KOPT-K1 (cell line): ENCODE measurements around the gene TRPM3.

Experiments
- H3K27ac ChIP-seq: fragments of 200-600 bp; sonication (generic); 2 replicates; pipeline ENCODE4 v1.5.1; 2016; ENCODE audit warnings: antibody characterized with exemption, mild to moderate bottlenecking, low read depth, low read length; ENCODE audit not compliant: poor library complexity, severe bottlenecking
- H3K36me3 ChIP-seq: fragments of 200-600 bp; sonication (generic); 2 replicates; pipeline ENCODE4 v1.5.1; 2017; ENCODE audit warnings: antibody characterized with exemption, mild to moderate bottlenecking, low read length, moderate library complexity; ENCODE audit not compliant: insufficient read depth
- H3K9me3 ChIP-seq: fragments of 200-600 bp; sonication (generic); 2 replicates; pipeline ENCODE4 v1.5.1; 2017; ENCODE audit warnings: antibody characterized with exemption, low read length, mild to moderate bottlenecking; ENCODE audit not compliant: insufficient read depth, poor library complexity, severe bottlenecking

TRPM3 gene

DNA sequence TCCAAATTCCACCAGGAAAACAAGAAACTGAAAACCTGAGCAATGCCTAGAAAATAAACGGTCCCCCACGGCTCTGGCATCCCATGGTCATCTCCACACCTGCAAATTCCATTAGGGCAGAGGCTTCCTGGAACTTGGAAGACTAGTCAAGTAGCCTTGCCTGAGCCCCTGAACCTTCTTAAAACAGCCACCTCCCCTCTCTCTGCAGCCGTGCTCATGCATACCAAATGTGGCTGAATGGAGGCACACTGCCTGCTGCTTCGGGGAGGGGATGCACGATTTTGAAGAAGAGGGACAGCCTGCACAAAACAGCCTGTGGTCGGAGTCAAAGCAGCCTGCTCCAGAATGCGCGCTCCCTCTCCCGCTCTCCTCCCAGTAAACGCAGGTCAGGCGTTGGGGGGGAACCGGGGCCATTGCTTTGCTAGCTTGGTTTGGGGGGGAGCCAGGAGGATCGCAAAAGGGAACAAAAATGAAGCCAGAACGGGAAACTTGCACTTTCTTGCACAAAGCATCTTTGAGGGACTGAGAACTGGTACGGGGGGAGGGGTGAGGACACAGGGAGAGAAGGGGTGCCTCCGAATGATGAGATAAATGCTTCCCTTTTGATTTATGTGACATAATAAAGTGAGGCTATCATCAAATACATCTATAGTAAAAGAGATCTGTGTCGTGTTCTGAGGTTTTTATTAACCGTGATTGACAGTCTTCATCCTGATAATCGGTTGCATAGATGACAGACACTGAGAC is at the start of gene TRPM3:
TSS of gene TRPM3 (minus strand) at position 347 of the 747 bp plus-strand sequence. CDS start at position 80, 267 bp downstream.
- H3K27ac ChIP-seq, result no peak within 1 kb of the TSS

DNA sequence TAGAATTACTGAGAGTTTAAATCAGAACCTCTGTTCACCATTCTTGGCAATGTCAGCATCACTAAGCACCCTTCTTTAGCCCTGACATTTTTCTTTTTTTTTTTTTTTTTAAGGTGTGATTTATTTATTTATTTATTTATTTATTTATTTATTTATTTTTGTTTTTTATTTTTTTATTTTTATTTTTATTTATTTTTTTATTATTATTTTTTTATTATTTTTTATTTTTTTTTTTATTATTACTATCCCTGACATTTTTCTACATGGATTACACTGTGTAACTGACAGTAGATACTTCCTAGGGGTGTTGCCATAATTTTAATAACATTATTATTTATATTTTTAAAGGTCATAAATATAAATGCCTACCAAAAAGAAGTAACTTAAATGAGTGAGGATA is 47.0 kb upstream of the TRPM3 start:
- H3K27ac ChIP-seq, result no peak overlapping the region
- H3K36me3 ChIP-seq, result no peaks in the 10 kb centered on the region
- H3K9me3 ChIP-seq, result no peaks in the 10 kb centered on the region

More for the DNA sequence above, at the start of gene TRPM3:
- H3K36me3 ChIP-seq, result no peaks in the 10 kb centered on the region
- no peaks in the 10 kb centered on the region for H3K9me3 ChIP-seq

DNA sequence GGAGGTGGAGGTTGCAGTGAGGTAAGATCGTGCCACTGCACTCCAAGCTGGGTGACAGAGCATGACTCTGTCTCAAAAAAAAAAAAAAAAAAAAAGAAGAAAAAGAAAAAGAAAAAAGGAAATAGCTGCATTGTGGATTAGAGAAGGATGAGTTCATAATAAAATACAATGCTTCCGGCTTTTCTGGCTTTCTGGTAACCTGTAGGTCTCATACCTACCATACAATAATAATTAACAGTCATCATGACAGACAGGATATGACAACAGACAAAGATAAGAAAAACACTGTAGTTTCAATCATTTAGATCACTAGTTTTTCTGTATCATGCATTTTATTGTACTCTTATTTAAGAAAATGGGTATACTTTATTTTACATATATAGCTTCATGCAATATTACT is 40.7 kb upstream of the TRPM3 start:
- no peaks in the 10 kb centered on the region for H3K36me3 ChIP-seq
- H3K9me3 ChIP-seq, result no peaks in the 10 kb centered on the region
- no peak overlapping the region for H3K27ac ChIP-seq

DNA sequence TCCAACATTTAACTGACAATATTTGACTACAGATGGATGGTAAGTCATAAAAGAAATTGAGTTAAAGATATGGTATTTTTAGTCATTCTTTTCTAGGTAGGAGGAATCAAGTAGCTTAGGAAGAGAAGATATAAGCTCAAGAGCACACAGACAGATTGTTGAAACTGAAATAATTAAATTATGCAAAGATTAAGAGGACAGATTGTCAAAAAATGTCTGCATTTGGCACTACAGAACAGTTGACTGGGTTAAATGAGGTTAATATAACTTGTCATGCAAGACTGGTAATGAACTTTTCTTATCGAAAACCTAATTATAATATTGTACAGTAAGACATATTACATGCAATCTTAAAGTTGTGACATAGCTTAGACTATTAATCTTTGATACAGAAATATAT is 36.3 kb upstream of the TRPM3 start:
- no peaks in the 10 kb centered on the region for H3K9me3 ChIP-seq
- H3K27ac ChIP-seq, result no peak overlapping the region
- H3K36me3 ChIP-seq, result no peaks in the 10 kb centered on the region

DNA sequence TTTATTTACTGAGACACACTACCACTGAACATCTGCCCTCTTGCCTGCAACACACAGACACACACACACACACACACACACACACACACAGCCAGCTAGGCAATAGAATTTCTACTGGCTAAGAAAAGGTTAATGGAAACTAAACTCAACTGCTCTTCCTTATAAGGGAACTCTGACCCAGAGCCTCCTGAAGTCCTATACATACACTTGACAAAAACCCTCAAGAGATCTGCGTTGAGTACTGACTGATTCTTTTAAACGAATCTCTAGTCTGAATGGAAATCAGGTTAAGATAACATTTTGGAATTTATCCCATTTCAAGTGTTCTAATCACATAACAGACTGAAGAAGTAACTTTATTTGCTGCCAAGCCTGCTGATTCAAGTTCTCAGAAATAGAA is 25.9 kb upstream of the TRPM3 start:
- Histone ChIP-seq H3K9me3 (no peaks in the 10 kb centered on the region), H3K27ac (no peak overlapping the region), H3K36me3 (no peaks in the 10 kb centered on the region)

DNA sequence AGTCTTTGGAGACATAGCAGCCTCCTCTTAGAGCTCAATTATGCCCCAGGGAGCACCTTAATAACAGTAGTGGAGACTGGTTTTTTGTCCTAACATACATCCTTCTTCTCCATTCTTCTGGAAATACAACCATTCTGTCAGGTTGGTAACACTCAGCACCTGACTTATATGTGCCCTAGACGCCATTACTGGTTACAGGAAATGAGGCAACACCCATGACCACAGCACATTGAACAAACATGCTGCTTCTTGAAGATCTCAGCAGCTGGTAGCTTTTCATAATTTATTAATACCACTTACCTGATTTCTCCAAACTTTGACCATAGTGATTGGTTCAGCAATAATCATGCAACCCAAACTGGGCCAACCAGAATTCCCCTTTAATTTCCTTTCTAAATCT is 25.1 kb upstream of the TRPM3 start:
- Histone ChIP-seq H3K27ac (no peak overlapping the region), H3K36me3 (no peaks in the 10 kb centered on the region), H3K9me3 (no peaks in the 10 kb centered on the region)

DNA sequence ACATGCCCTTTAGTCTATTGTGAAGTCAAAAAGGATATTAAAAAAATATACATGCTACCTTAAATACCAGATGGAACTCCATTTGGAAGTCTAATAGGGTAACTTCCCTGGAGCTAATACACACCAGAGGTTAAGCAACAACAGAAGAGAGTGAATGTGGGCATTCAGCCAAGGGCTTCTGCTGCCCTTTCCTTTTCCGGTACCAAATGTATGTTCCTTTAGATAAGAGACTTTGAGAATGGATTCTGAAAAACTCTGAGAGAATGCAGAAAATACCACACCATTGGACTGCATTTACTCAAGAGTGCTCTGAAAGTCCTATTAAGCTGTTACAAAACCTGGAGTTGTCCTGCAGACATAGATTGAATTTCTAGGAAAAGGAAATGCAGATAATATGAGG is 23.8 kb upstream of the TRPM3 start:
- no peaks in the 10 kb centered on the region for H3K36me3 ChIP-seq

DNA sequence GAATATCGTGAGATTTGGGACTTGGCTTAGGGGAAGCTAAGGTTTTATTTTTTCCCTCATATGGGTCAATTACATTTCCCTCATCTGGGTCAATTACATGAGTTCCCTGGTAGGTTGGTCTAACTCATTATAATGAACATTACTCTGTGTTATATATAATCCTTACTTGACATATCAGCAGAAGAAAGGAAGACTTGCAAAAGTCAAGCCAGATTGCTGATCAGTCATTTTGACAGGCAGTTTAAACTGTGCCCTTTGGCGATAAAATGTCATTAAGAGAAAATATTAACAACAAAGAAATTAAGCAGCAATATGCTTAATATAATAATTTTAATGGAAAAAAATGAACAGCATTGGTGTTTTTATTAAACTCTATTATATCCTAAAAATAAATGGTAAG is 23.1 kb upstream of the TRPM3 start:
- no peaks in the 10 kb centered on the region for H3K9me3 ChIP-seq
- no peaks in the 10 kb centered on the region for H3K36me3 ChIP-seq
- no peak overlapping the region for H3K27ac ChIP-seq

More for the DNA sequence above, 23.8 kb upstream of the TRPM3 start:
- Histone ChIP-seq H3K27ac (no peak overlapping the region), H3K9me3 (no peaks in the 10 kb centered on the region)

DNA sequence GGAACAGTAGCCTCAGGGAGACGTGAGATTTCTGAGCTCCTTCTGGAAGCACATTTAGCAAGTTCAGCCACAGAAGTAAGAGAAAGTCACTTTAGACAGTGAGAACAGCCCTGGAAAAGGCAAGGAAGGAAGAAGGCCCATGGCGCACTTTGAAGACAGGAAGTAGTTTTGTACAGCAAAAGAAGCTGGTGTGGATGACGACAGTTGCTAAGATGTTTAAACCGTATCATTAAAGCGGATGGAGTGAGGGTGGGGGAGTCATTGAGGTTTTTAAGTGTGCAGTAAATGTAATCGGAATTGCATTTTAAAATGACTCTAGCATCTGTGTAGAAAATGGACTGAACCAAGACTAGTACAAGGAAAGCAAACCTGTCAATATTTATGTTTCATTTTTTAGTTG is 15.3 kb upstream of the TRPM3 start:
- Histone ChIP-seq H3K9me3 (no peaks in the 10 kb centered on the region), H3K27ac (no peak overlapping the region), H3K36me3 (no peaks in the 10 kb centered on the region)

DNA sequence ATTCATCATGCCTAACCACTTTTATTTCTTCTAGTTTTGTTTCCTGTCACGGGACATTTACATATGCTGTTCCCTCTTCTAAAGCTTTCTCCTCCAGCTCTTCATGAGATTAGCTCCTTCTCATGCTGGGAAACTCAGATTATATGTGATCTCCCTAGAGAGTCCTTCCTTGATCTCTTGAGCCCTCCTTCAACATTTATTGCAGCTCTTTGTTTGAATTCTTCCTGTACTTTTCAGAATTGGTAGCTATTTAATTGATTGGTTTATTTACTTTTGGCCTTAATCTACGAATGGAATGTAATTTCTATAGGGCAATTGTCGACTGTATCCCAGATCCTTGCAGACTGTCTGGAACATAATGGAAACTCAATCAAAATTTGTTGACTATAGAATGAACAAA is 9.7 kb upstream of the TRPM3 start:
- Histone ChIP-seq H3K9me3 (no peaks in the 10 kb centered on the region), H3K36me3 (no peaks in the 10 kb centered on the region), H3K27ac (no peak overlapping the region)

DNA sequence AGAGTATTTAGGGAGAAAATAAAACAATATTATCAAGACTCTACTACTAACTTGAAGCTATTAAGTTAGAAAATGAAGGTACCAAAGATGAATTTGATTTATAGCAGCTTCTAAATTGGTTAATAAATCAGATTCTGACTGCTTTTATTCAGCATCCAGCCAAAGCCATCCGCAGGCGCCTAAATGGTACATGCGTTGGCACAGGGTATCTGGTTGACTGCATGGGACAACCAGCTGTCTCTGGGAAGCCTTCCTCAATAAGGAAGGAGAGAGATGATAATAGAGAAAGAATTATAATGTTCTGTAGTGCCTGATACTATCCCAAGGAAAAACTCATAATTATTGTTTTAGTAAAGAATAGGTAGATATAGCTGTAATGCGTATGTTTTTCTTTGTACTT is 9.1 kb upstream of the TRPM3 start:
- Histone ChIP-seq H3K36me3 (no peaks in the 10 kb centered on the region), H3K27ac (no peak overlapping the region), H3K9me3 (no peaks in the 10 kb centered on the region)

DNA sequence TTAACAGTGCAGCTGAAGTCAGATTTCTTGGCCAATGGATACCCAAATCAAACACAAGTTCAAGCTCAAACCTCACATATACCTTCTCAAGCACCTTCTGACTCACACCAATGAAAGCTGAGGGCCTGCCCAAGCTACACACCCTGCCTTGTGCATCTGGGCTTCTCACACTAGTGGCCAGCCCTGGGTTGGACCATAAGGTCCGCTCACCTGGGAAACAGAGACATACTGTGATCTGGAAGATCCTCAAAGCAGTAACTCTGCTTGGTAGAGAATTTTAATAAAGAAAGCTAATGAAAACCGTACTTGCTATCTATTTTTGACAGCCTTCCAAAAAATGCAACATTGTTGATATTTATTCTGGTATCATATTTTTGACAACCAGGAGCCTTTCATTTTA is 7.4 kb upstream of the TRPM3 start:
- Histone ChIP-seq H3K36me3 (no peaks in the 10 kb centered on the region), H3K27ac (no peak overlapping the region), H3K9me3 (no peaks in the 10 kb centered on the region)

DNA sequence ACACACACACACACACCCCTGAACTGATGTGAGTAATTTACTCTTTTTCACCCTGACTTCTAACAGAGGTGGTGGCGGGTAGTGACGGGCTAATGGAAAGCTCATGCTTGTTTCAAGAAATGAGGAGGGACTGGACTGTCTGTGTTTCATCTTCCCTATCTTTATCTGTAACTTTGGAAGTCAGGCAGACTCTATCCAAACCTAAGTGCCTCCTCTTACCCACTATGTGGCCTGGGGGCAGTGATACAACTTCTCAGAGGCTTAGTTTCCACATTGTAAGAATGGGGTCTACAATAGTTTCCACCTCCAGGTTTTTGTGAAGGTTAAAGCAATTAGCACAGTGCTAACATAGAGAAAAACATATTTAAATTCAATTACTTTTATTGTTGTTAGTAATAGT is 5.9 kb upstream of the TRPM3 start:
- Histone ChIP-seq H3K36me3 (no peaks in the 10 kb centered on the region), H3K27ac (no peak overlapping the region), H3K9me3 (no peaks in the 10 kb centered on the region)

DNA sequence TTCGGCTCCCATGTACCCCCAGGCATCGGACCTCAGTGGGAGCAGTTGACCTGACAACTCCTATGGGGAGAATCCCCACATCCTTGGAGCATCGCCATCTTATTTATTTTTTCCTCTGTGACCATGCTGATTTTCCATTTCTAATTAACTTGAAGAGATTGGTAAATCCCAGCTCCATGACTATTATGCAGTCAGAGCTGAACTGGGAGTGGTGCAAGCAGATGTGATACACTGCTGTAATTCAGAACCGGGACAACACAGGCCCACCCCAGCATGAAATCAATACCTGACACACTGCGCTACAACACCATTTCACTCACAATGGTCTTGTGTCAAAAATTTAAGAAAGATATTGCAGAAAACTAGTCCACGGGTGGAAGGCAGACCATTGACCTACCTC is 1.0 kb upstream of the TRPM3 start:
- no peaks in the 10 kb centered on the region for H3K36me3 ChIP-seq
- H3K9me3 ChIP-seq, result no peaks in the 10 kb centered on the region
- no peak overlapping the region for H3K27ac ChIP-seq

DNA sequence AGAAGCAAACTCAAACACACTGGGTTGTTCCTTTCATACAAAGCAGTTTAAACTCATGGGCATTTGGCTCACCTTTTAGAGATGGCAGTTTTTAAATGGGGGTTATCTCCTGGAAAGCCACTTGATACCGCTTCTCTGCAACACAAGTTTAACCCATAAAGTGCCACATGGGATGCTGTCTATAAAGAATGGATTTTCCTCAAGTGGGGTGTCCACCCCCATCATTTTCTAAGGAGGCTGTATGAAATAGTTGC is 528 bp upstream of the TRPM3 start:
- no peaks in the 10 kb centered on the region for H3K36me3 ChIP-seq
- H3K27ac ChIP-seq, result no peak overlapping the region
- no peaks in the 10 kb centered on the region for H3K9me3 ChIP-seq

DNA sequence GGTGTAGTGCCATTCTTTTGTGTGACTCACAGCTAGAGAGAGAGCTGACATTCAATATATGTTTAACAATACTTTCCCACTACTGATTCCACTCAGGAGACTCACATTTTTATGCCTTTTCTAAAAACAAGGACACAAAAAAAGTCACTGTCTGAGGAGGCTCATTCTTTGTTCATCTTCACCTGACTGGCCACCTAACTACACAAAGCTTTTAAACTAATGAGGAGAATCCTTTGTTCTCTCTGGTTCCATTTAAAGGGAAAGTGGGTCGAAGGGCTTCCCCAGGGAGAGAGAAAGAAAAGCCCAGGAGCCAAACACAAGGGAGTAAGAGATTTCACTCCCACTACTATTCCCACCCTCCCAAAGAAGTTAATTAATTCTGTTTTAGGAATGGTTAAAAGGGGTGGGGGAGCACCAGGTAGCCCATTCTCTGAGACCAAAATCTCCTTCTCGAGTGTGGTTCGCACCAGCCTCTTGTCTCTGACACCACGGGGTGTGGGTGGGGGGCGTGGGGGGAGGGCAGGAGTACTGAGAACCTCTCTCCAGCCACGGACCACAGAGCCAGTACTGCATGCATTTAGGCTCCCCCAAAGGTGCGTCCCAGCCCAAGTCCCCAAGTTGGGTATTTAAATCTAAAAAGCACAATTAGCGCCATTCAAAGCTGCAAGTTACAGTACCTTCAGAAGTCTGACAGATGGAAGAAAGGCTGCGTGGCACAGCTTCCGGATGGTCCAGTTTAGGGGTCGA is 747 bp downstream of the TRPM3 start:
- no peak overlapping the region for H3K27ac ChIP-seq
- no peaks in the 10 kb centered on the region for H3K9me3 ChIP-seq
- H3K36me3 ChIP-seq, result no peaks in the 10 kb centered on the region
